B cell (primary cell): Measurements from ENCODE around the gene MTHFS. TPM values are rescaled to one million over a fixed set of nuclear protein-coding genes. Genes with fewer than 3 reads are reported as not detected.

ENCODE experiments used
- ATAC-seq: fragments of 200-7000 bp; cut with Tn5 transposase; one replicate; pipeline ENCODE4 v1.10.0; 2021; ENCODE audit warnings: low read depth, mild to moderate bottlenecking, moderate number of reproducible peaks, moderate library complexity
- CTCF ChIA-PET: fragments of 350-600 bp; sonication (Branson Sonifier 250); formaldehyde crosslinking; loops from one replicate; lab custom pipeline; 2021; ENCODE audit warnings: antibody characterized with exemption, inconsistent platforms; lab: Charles Lee
- POLR2A ChIA-PET: fragments of 350-600 bp; sonication (Branson Sonifier 250); formaldehyde crosslinking; loops from one replicate; lab custom pipeline; 2021; ENCODE audit warnings: antibody characterized with exemption; lab: Charles Lee
- DNase-seq: peaks from one replicate; pipeline ENCODE4 v3.0.0; 2013
- H2AFZ ChIP-seq: 2 replicates; pipeline ENCODE4 v1.6.1; 2012; ENCODE audit warnings: mild to moderate bottlenecking, low read depth, low read length; ENCODE audit not compliant: insufficient read depth, poor library complexity, severe bottlenecking
- H3K27ac ChIP-seq, 2 donors: 1 replicate in 1 of 2; 2 replicates in 1 of 2; pipeline ENCODE4 v1.5.1; 2012 to 2013; ENCODE audit warnings: low read length in 2 of 2, mild to moderate bottlenecking in 2 of 2, moderate library complexity in 1 of 2
- H3K27me3 ChIP-seq, 4 experiments: fragments of 200-600 bp in 1 of 4; sonication (generic) in 1 of 4; replicated peaks in 1 of 4; 1 replicate in 2 of 4; 2 replicates in 2 of 4; pipeline versions ENCODE4 v1.6.1 to v1.7.0; 2013 to 2016; ENCODE audit warnings: low read length in 3 of 4, mild to moderate bottlenecking in 2 of 4, mixed read lengths in 1 of 4, moderate library complexity in 1 of 4; ENCODE audit not compliant: insufficient read depth in 4 of 4, control insufficient read depth in 3 of 4; ENCODE audit errors: control extremely low read depth in 1 of 4
- H3K36me3 ChIP-seq, 2 experiments: replicated peaks in 1 of 2; 1 replicate in 1 of 2; 2 replicates in 1 of 2; pipeline versions ENCODE4 v1.6.1 to v1.7.1; 2013; ENCODE audit warnings: low read length in 1 of 2; ENCODE audit not compliant: insufficient read depth in 2 of 2, control insufficient read depth in 1 of 2; ENCODE audit errors: control extremely low read depth in 1 of 2, extremely low read depth in 1 of 2
- H3K4me1 ChIP-seq, 2 donors: fragments of 200-600 bp in 1 of 2; sonication (generic) in 1 of 2; 1 replicate in 1 of 2; 2 replicates in 1 of 2; pipeline versions ENCODE4 v1.5.1 to v1.6.1; 2013 to 2017; ENCODE audit warnings: low read length in 2 of 2; ENCODE audit not compliant: control insufficient read depth in 2 of 2, insufficient read depth in 2 of 2
- H3K4me2 ChIP-seq: replicated peaks from 2 replicates; pipeline ENCODE3; 2012; ENCODE audit warnings: mild to moderate bottlenecking, low read depth, low read length; ENCODE audit not compliant: poor library complexity, severe bottlenecking
- H3K4me3 ChIP-seq, 5 experiments: fragments of 200-600 bp in 1 of 5; sonication (generic) in 1 of 5; 1 replicate in 3 of 5; 2 replicates in 2 of 5; pipeline versions ENCODE4 v1.5.1 to v1.7.0; 2011 to 2016; ENCODE audit warnings: low read length in 4 of 5, mild to moderate bottlenecking in 4 of 5, low read depth in 2 of 5, control low read depth in 1 of 5, moderate library complexity in 1 of 5; ENCODE audit not compliant: insufficient read depth in 1 of 5; ENCODE audit errors: control extremely low read depth in 1 of 5, extremely low read depth in 1 of 5
- H3K79me2 ChIP-seq: fragments of 200-600 bp; sonication (generic); one replicate; pipeline ENCODE4 v1.6.0; 2016; ENCODE audit warnings: low read length; ENCODE audit not compliant: control insufficient read depth, insufficient read depth
- H3K9ac ChIP-seq: fragments of 200-600 bp; sonication (generic); 2 replicates; pipeline ENCODE4 v1.6.1; 2017; ENCODE audit warnings: mild to moderate bottlenecking, low read length, moderate library complexity
- H3K9me3 ChIP-seq, 3 donors: one replicate each; pipeline versions ENCODE4 v1.6.1 to v1.7.1; 2013; ENCODE audit warnings: low read length in 2 of 3; ENCODE audit not compliant: control insufficient read depth in 2 of 3, insufficient read depth in 1 of 3; ENCODE audit errors: control extremely low read depth in 1 of 3
- H4K20me1 ChIP-seq: 2 replicates; pipeline ENCODE4 v1.6.0; 2012; ENCODE audit warnings: mild to moderate bottlenecking, low read length; ENCODE audit not compliant: insufficient read depth, control insufficient read depth, poor library complexity, severe bottlenecking
- H3K27ac Mint-ChIP-seq: one replicate; pipeline ENCODE4 v1.8.0; 2021; ENCODE audit warnings: mixed read lengths
- H3K27me3 Mint-ChIP-seq: one replicate; pipeline ENCODE4 v1.8.0; 2021; ENCODE audit warnings: mixed read lengths
- H3K4me1 Mint-ChIP-seq: one replicate; pipeline ENCODE4 v1.8.0; 2021; ENCODE audit warnings: mixed read lengths
- H3K4me3 Mint-ChIP-seq: one replicate; pipeline ENCODE4 v1.8.0; 2021; ENCODE audit warnings: mixed read lengths
- H3K9me3 Mint-ChIP-seq: one replicate; pipeline ENCODE4 v1.8.0; 2022; ENCODE audit warnings: mixed read lengths; ENCODE audit not compliant: insufficient read depth
- CTCF ChIP-seq: fragments of 200-600 bp; IDR thresholded peaks from one replicate; pipeline ENCODE4 v1.8.0; 2022; ENCODE audit warnings: antibody characterized with exemption, mild to moderate bottlenecking
- EZH2 ChIP-seq: IDR thresholded peaks from 2 replicates; pipeline ENCODE4 v1.6.1; 2012; ENCODE audit warnings: borderline replicate concordance, low read depth, mild to moderate bottlenecking, moderate library complexity, low read length; ENCODE audit not compliant: insufficient read depth, poor library complexity, severe bottlenecking
- WGBS: methylation state at CpG from one replicate; pipeline ENCODE4 v1.1.5; 2013; ENCODE audit warnings: missing lambda C conversion rate; ENCODE audit not compliant: insufficient coverage; 5-methylcytosine and 5-hydroxymethylcytosine counted together
- intact Hi-C: fragments of 100-400 bp; cut with micrococcal nuclease; formaldehyde crosslinking; loops from one replicate; pipeline ENCODE4 v1.10.0; 2022
- polyA plus RNA-seq: library from polyadenylated mRNA; depleted of rRNA; stranded (reverse); fragments of >200 nt; gene quantifications from 2 replicates; pipeline ENCODE4 v1.2.3, GENCODE V29; 2012
- total RNA-seq, 2 donors: library from RNA; stranded (reverse); fragments of 120-200 nt in 1 of 2; gene quantifications; 1 replicate in 1 of 2; 2 replicates in 1 of 2; pipeline versions ENCODE4 v1.2.3 to v1.2.4, GENCODE V29; 2013 to 2022

The MTHFS gene
- total and polyA plus RNA-seq, 2 donors (not counting 1 experiment from before 2014, with no cell fraction given) = 20.1 to 20.9 TPM

- Histone ChIP-seq H3K4me1 (peaks cover 0 to 5% of the 10 kb centered on the region in 2 donors), H3K27ac (no peak overlapping the region), H3K4me2 (no peak overlapping the region), H2AFZ (no peak overlapping the region), H4K20me1 (no peaks in the 10 kb centered on the region), H3K36me3 (peaks cover 15 to 38% of the 10 kb centered on the region in 2 experiments), H3K9me3 (peaks cover 15 to 57% (median 54%) of the 10 kb centered on the region in 3 donors), H3K9ac (no peak overlapping the region), H3K4me3 (no peak overlapping the region), H3K27me3 (no peaks in the 10 kb centered on the region), H3K79me2 (peaks cover 12% of the 10 kb centered on the region)
- DNase-seq (no peak), ATAC-seq (no peak)
- H3K4me3 Mint-ChIP-seq = no peak overlapping the region
- no peak for TF ChIP-seq CTCF
- TF ChIP-seq EZH2 = no peak
- POLR2A ChIA-PET = interaction anchor here (0.7 kb wide), 1 partner anchor 119 kb away, joined by 3 read pairs; no protein-coding TSS in a partner anchor
- peaks cover 4% of the 10 kb centered on the region for H3K4me1 Mint-ChIP-seq
- intact Hi-C loops = no loop called here
- no peaks in the 10 kb centered on the region for H3K27me3 Mint-ChIP-seq
- CTCF ChIA-PET = interaction anchor here (1.0 to 2.8 kb wide), 2 partner anchors 20 to 48 kb away, joined by 3 to 15 read pairs; no protein-coding TSS in a partner anchor
- no peak overlapping the region for H3K27ac Mint-ChIP-seq
- H3K9me3 Mint-ChIP-seq = peaks cover 24% of the 10 kb centered on the region
Observed at GRCh38 chr15:79874242-79874641, 22.6 kb downstream of the MTHFS start.

- Histone ChIP-seq H3K9me3 (peaks cover 5 to 43% (median 36%) of the 10 kb centered on the region in 3 donors), H3K4me1 (peaks cover 0 to 5% of the 10 kb centered on the region in 2 donors), H4K20me1 (no peaks in the 10 kb centered on the region), H3K79me2 (peaks cover 13% of the 10 kb centered on the region), H3K36me3 (peaks cover 17 to 42% of the 10 kb centered on the region in 2 experiments), H3K27me3 (no peaks in the 10 kb centered on the region), H3K9ac (no peak overlapping the region), H3K27ac (no peak overlapping the region), H3K4me2 (no peak overlapping the region), H3K4me3 (no peak overlapping the region), H2AFZ (no peak overlapping the region)
- ChIA-PET POLR2A (no interaction called here), CTCF (interaction anchor here (2.5 kb wide), 1 partner anchor 18 kb away, joined by 12 read pairs; no protein-coding TSS in a partner anchor)
- ATAC-seq (no peak), DNase-seq (peak; percentile 9)
- TF ChIP-seq CTCF (no peak), EZH2 (no peak)
- peaks cover 4% of the 10 kb centered on the region for H3K4me1 Mint-ChIP-seq
- no peak overlapping the region for H3K4me3 Mint-ChIP-seq
- H3K27me3 Mint-ChIP-seq = no peaks in the 10 kb centered on the region
- peaks cover 16% of the 10 kb centered on the region for H3K9me3 Mint-ChIP-seq
- 73% methylated on average over 8 of the region's 8 CpGs for WGBS
- H3K27ac Mint-ChIP-seq = no peak overlapping the region
- intact Hi-C loops = no loop called here
Observed at GRCh38 chr15:79872358-79873017, 24.3 kb downstream of the MTHFS start.
